ENCODE data around the gene MRAS.

GRCh38 chr3:138439646-138440045 is 91.3 kb downstream of the MRAS start:
- no peak for TF ChIP-seq CTCF (IDR thresholded peaks at IDR 0.05)
- TF ChIP-seq POLR2A (IDR thresholded peaks at IDR 0.05), result no peak
